HepG2 (cell line): Measurements from ENCODE around the gene RPL35A. TPM values are rescaled to one million over a fixed set of nuclear protein-coding genes. Genes with fewer than 3 reads are reported as not detected.

Experiments
- ATAC-seq: fragments of 200-7000 bp; cut with Tn5 transposase; 3 replicates; pipeline ENCODE4 v1.9.1; 2020; ENCODE audit warnings: mild to moderate bottlenecking, moderate library complexity
- BruUV-seq: library from RNA; stranded (reverse); fragments of 400-500 nt; replicated peaks from 2 replicates; lab custom pipeline; 2021; lab: Mats Ljungman, UMichigan
- CTCF ChIA-PET: fragments of 300-600 bp; formaldehyde crosslinking; extraction: SDS; loops from one replicate; lab custom pipeline; 2021; ENCODE audit warnings: low total read pairs, inconsistent platforms, low intra/inter-chr PET ratio; lab: Yijun Ruan, JAX
- POLR2A ChIA-PET: fragments of 350-600 bp; sonication (Branson Sonifier 250); formaldehyde crosslinking; loops from one replicate; lab custom pipeline; 2020; ENCODE audit warnings: antibody characterized with exemption, inconsistent platforms; lab: Yijun Ruan, JAX
- DNase-seq: peaks from one replicate; pipeline ENCODE4 v3.0.0-alpha.2; 2015; ENCODE audit warnings: low spot score
- FAIRE-seq: peaks from 3 replicates; lab custom pipeline; 2011; peaks lifted over from hg19 to GRCh38; lab: Jason Lieb, UNC
- H2AFZ ChIP-seq: one replicate; pipeline ENCODE4 v1.6.1; 2011; ENCODE audit warnings: low read length, inconsistent platforms
- H3K27ac ChIP-seq: fragments of 300-600 bp; 3 replicates; pipeline ENCODE4 v1.8.0; 2011; ENCODE audit warnings: mixed run types, mild to moderate bottlenecking, mixed read lengths, low read length, inconsistent platforms; ENCODE audit not compliant: insufficient read depth; ENCODE audit errors: extremely low read length
- H3K27me3 ChIP-seq, 2 experiments: fragments of 200-600 bp in 1 of 2; 2 replicates in 1 of 2; 3 replicates in 1 of 2; pipeline versions ENCODE4 v1.6.0 to v1.8.0; 2011; ENCODE audit warnings: low read length in 2 of 2, mild to moderate bottlenecking in 2 of 2, moderate library complexity in 2 of 2, inconsistent platforms in 1 of 2; ENCODE audit not compliant: insufficient read depth in 2 of 2, control insufficient read depth in 1 of 2
- H3K36me3 ChIP-seq, 2 experiments: fragments of 200-600 bp in 1 of 2; replicated peaks in 1 of 2; 2 replicates in 1 of 2; 3 replicates in 1 of 2; pipeline versions ENCODE4 v1.5.1 to v1.8.0; 2011; ENCODE audit warnings: low read length in 2 of 2, inconsistent platforms in 1 of 2; ENCODE audit not compliant: insufficient read depth in 2 of 2, control insufficient read depth in 1 of 2
- H3K4me1 ChIP-seq: 2 replicates; pipeline ENCODE4 v1.5.1; 2012; ENCODE audit warnings: low read length, inconsistent platforms; ENCODE audit not compliant: insufficient read depth
- H3K4me2 ChIP-seq: 2 replicates; pipeline ENCODE4 v1.6.0; 2011; ENCODE audit warnings: low read depth, low read length, inconsistent platforms
- H3K4me3 ChIP-seq, 3 experiments: fragments of 200-600 bp in 1 of 3; sonication (generic), shearing (Covaris generic) in 1 of 3; replicated peaks in 1 of 3; 2 replicates each; pipeline ENCODE4 v1.5.1; 2011 to 2016; ENCODE audit warnings: low read length in 3 of 3, inconsistent platforms in 2 of 3, low read depth in 2 of 3, mild to moderate bottlenecking in 2 of 3, control low read depth in 1 of 3, mixed read lengths in 1 of 3; ENCODE audit not compliant: insufficient read depth in 1 of 3
- H3K79me2 ChIP-seq: one replicate; pipeline ENCODE4 v1.6.1; 2011; ENCODE audit warnings: low read length, inconsistent platforms; ENCODE audit not compliant: insufficient read depth
- H3K9ac ChIP-seq: 2 replicates; pipeline ENCODE4 v1.6.0; 2011; ENCODE audit warnings: mild to moderate bottlenecking, low read depth, low read length, inconsistent platforms; ENCODE audit not compliant: insufficient read depth
- H3K9me3 ChIP-seq: 2 replicates; pipeline ENCODE4 v1.5.1; 2012; ENCODE audit warnings: mild to moderate bottlenecking, low read length
- H4K20me1 ChIP-seq: 2 replicates; pipeline ENCODE4 v1.6.0; 2011; ENCODE audit warnings: inconsistent platforms, mild to moderate bottlenecking, low read length, moderate library complexity; ENCODE audit not compliant: insufficient read depth
- HINFP ChIP-seq: sonication (generic); formaldehyde crosslinking; IDR thresholded peaks from 2 replicates; pipeline ENCODE4 v1.4.0; 2020; ENCODE audit warnings: low read depth, mild to moderate bottlenecking, missing genetic modification reagents
- HNRNPUL1 ChIP-seq: fragments of 200-400 bp; formaldehyde crosslinking; IDR thresholded peaks from 2 replicates; pipeline ENCODE4 v1.6.1; 2017; ENCODE audit warnings: low read depth, mild to moderate bottlenecking, low read length, moderate library complexity
- IKZF1 ChIP-seq: fragments of 450-650 bp; IDR thresholded peaks from 2 replicates; pipeline ENCODE4 v1.7.1; 2016
- NKX3-1 ChIP-seq: sonication (generic); formaldehyde crosslinking; IDR thresholded peaks from 2 replicates; pipeline ENCODE4 v1.5.0; 2020; ENCODE audit warnings: missing genetic modification reagents
- POLR2A ChIP-seq, 2 experiments: IDR thresholded peaks; 2 replicates each; pipeline ENCODE4 v1.6.1; 2011; ENCODE audit warnings: low read depth in 2 of 2, low read length in 2 of 2, mild to moderate bottlenecking in 1 of 2, moderate library complexity in 1 of 2; ENCODE audit not compliant: insufficient read depth in 1 of 2
- RBM39 ChIP-seq: fragments of 200-400 bp; formaldehyde crosslinking; IDR thresholded peaks from one replicate; pipeline ENCODE4 v1.6.1; 2018; ENCODE audit warnings: antibody characterized with exemption, mild to moderate bottlenecking, low read depth, low read length; ENCODE audit not compliant: poor library complexity, severe bottlenecking
- REL ChIP-seq: sonication (generic); formaldehyde crosslinking; conservative IDR thresholded peaks from 2 replicates; pipeline ENCODE4 v1.8.0; 2022; ENCODE audit warnings: mild to moderate bottlenecking, missing genetic modification reagents, moderate library complexity
- RELA ChIP-seq: sonication (generic); formaldehyde crosslinking; IDR thresholded peaks from 2 replicates; pipeline ENCODE4 v1.4.0; 2020; ENCODE audit warnings: missing genetic modification reagents
- SMYD3 ChIP-seq: sonication (generic); formaldehyde crosslinking; IDR thresholded peaks from 2 replicates; pipeline ENCODE4 v1.8.1; 2023; ENCODE audit warnings: mild to moderate bottlenecking, missing genetic modification reagents
- ZBTB49 ChIP-seq: sonication (generic); formaldehyde crosslinking; IDR thresholded peaks from 2 replicates; pipeline ENCODE4 v1.4.0; 2020; ENCODE audit warnings: missing genetic modification reagents, borderline replicate concordance
- ZFY ChIP-seq: sonication (generic); formaldehyde crosslinking; IDR thresholded peaks from 2 replicates; pipeline ENCODE4 v1.4.0; 2020; ENCODE audit warnings: missing genetic modification reagents
- ZMAT3 ChIP-seq: sonication (generic); formaldehyde crosslinking; conservative IDR thresholded peaks from 2 replicates; pipeline ENCODE4 v1.7.0; 2021; ENCODE audit warnings: missing genetic modification reagents
- ZNF367 ChIP-seq: sonication (generic); formaldehyde crosslinking; IDR thresholded peaks from 2 replicates; pipeline ENCODE4 v1.4.0; 2020; ENCODE audit warnings: missing genetic modification reagents, borderline replicate concordance
- ZNF383 ChIP-seq: sonication (generic); formaldehyde crosslinking; IDR thresholded peaks from 2 replicates; pipeline ENCODE4 v1.4.0; 2020; ENCODE audit warnings: missing genetic modification reagents, mild to moderate bottlenecking, borderline replicate concordance
- ZNF503 ChIP-seq: sonication (generic); formaldehyde crosslinking; IDR thresholded peaks from 2 replicates; pipeline ENCODE4 v1.4.0; 2020; ENCODE audit warnings: missing genetic modification reagents
- ZNF781 ChIP-seq: sonication (generic); formaldehyde crosslinking; IDR thresholded peaks from 2 replicates; pipeline ENCODE4 v1.5.1; 2020; ENCODE audit warnings: borderline replicate concordance, mild to moderate bottlenecking, missing genetic modification reagents; ENCODE audit errors: not compliant biosample characterization
- ZNF782 ChIP-seq: sonication (generic); formaldehyde crosslinking; IDR thresholded peaks from 2 replicates; pipeline ENCODE4 v1.4.0; 2020; ENCODE audit warnings: missing genetic modification reagents, mild to moderate bottlenecking, borderline replicate concordance
- WGBS: methylation state at CpG from one replicate; pipeline ENCODE4 v1.1.6; 2017; ENCODE audit warnings: low lambda C conversion rate; 5-methylcytosine and 5-hydroxymethylcytosine counted together
- in situ Hi-C: cut with HindIII; loops from 2 replicates; pipeline ENCODE4 v1.10.0; 2017; ENCODE audit warnings: low pct_unique_long_range_greater_than_20kb; ENCODE audit not compliant: extremely low pct_ligation_motif_present
- intact Hi-C: fragments of 100-400 bp; cut with micrococcal nuclease; formaldehyde crosslinking; loops from one replicate; pipeline ENCODE4 v1.10.0; 2022; ENCODE audit not compliant: unreplicated experiment
- polyA plus RNA-seq, 8 experiments: library from polyadenylated mRNA; depleted of rRNA in 3 of 8; stranded (reverse) in 7 of 8; unstranded in 1 of 8; fragments of >200 nt; fragmentation: Illumina TruSeq in 4 of 8; extraction: Trizol in 4 of 8; gene quantifications; 2 replicates each; pipeline versions ENCODE4 v1.2.1 to v1.2.3, GENCODE V29; 2011 to 2016; ENCODE audit warnings: low read depth in 4 of 8, missing spikeins in 1 of 8, mixed read lengths in 1 of 8; ENCODE audit not compliant: insufficient read depth in 1 of 8
- total RNA-seq, 5 experiments: library from RNA; depleted of rRNA; stranded (reverse); fragments of >200 nt; fragmentation: Illumina TruSeq; extraction: Trizol; gene quantifications; 2 replicates each; pipeline ENCODE4 v1.2.3, GENCODE V29; 2016; ENCODE audit warnings: low read depth in 1 of 5

RPL35A gene
- total and polyA plus RNA-seq, 2 of the 13 experiments (the other 11 are each of a cell fraction or from before 2014, with no cell fraction given), result 1,001 to 1,582 TPM

- TF ChIP-seq NKX3-1 (CRISPR knock-in tag), result no peak
These were observed 48.4 kb upstream of the RPL35A start (continued) for GRCh38 chr3:197901626-197902025.

GRCh38 chr3:197906023-197906849 lies 43.8 kb upstream of the RPL35A start:
- H3K4me2 ChIP-seq, result peak overlapping the region; percentile 49; the same call in 1 of the 2 replicates
- no peaks in the 10 kb centered on the region for H4K20me1 ChIP-seq
- no peaks in the 10 kb centered on the region for H3K9me3 ChIP-seq
- DNase-seq, result peak; percentile 83
- H3K79me2 ChIP-seq, result no peaks in the 10 kb centered on the region
- WGBS, result 11% methylated on average over 17 of the region's 17 CpGs
- FAIRE-seq, result peak; percentile 81
- H3K9ac ChIP-seq, result no peak overlapping the region
- POLR2A ChIA-PET, result no interaction called here
- no peaks in the 10 kb centered on the region for H3K27me3 ChIP-seq
- CTCF ChIA-PET, result interaction anchor here (1.0 to 2.1 kb wide), 3 partner anchors 36 to 174 kb away, joined by 3 to 29 read pairs (median 3); no protein-coding TSS in a partner anchor
- H3K36me3 ChIP-seq, result no peaks in the 10 kb centered on the region
- intact Hi-C loops, result loop anchor here (1.0 to 10.0 kb wide), 3 partner anchors 37 to 241 kb away; no protein-coding TSS in a partner anchor
- no peak overlapping the region for H2AFZ ChIP-seq
- no peak overlapping the region for H3K4me3 ChIP-seq
- peak; percentile 100 for ATAC-seq
- H3K4me1 ChIP-seq, result no peaks in the 10 kb centered on the region
- H3K27ac ChIP-seq, result no peak overlapping the region
- BruUV-seq, result no TSS peak
- in situ Hi-C loops, result loop anchor here (5.0 kb wide), 1 partner anchor 36 kb away; no protein-coding TSS in a partner anchor
- no peak for TF ChIP-seq ZNF383 (CRISPR knock-in tag)
- TF ChIP-seq RBM39, result no peak
- TF ChIP-seq ZNF367 (CRISPR knock-in tag), result no peak
- TF ChIP-seq ZNF781 (CRISPR knock-in tag), result no peak
- TF ChIP-seq POLR2A (IDR thresholded peaks at IDR 0.05; ENCODE audit: insufficient read depth in 1 of 2, low read depth in 2 of 2, low read length in 2 of 2), result no peak
- no peak for TF ChIP-seq REL (CRISPR knock-in tag)
- no peak for TF ChIP-seq ZFY (CRISPR knock-in tag)
- no peak for TF ChIP-seq ZNF782
- TF ChIP-seq ZNF503, result no peak
- no peak for TF ChIP-seq IKZF1
- TF ChIP-seq ZBTB49 (CRISPR knock-in tag), result no peak
- no peak for TF ChIP-seq HNRNPUL1
- no peak for TF ChIP-seq HINFP (CRISPR knock-in tag)
- TF ChIP-seq SMYD3 (CRISPR knock-in tag), result no peak
- no peak for TF ChIP-seq ZMAT3 (CRISPR knock-in tag)
- no peak for TF ChIP-seq RELA (CRISPR knock-in tag)
